Suprapubic skin (tissue), 4 donors: ENCODE measurements around the gene TIMP1.

ENCODE experiments used
- CTCF ChIP-seq, 2 donors: fragments of 200-600 bp in 1 of 2; fragments of 450-650 bp in 1 of 2; sonication (generic) in 1 of 2; IDR thresholded peaks; one replicate each; pipeline ENCODE4 v1.5.1; 2016 to 2019; ENCODE audit warnings: antibody characterized with exemption in 2 of 2, mild to moderate bottlenecking in 1 of 2, moderate library complexity in 1 of 2
- POLR2A ChIP-seq, 2 donors: fragments of 450-650 bp; IDR thresholded peaks; one replicate each; pipeline ENCODE4 v1.6.1; 2017; ENCODE audit warnings: antibody characterized with exemption in 2 of 2, mild to moderate bottlenecking in 2 of 2, moderate library complexity in 2 of 2
- POLR2AphosphoS5 ChIP-seq, 3 donors: sonication (generic); formaldehyde crosslinking; IDR thresholded peaks; one replicate each; pipeline ENCODE4 v1.6.1; 2017; ENCODE audit warnings: antibody characterized with exemption in 3 of 3

GRCh38 chrX:47562615-47563243 lies 19.5 kb upstream of the TIMP1 start:
- TF ChIP-seq POLR2AphosphoS5 (IDR thresholded peaks at IDR 0.05) (no peak), POLR2A (IDR thresholded peaks at IDR 0.05) (no peak), CTCF (IDR thresholded peaks at IDR 0.05) (peak in 1 of 2 donors; percentile 10)
